HL-60/S4 treated with phorbol 12-myristate 13-acetate at 8.2 ng/mL for 4 days and 3 days (cell line): ENCODE measurements around the gene IPMK.
"Not testable (repeated sequence)": the region's sequence is repeated elsewhere in the genome, so short reads cannot be mapped to it uniquely, and the experiment has no call there.

Experiments used
- in situ Hi-C: fragments of 300-500 bp; cut with MboI; formaldehyde crosslinking; loops from 2 replicates; pipeline ENCODE4 v1.15.0; 2022; ENCODE audit warnings: low sequenced_read_pairs

IPMK gene

GRCh38 chr10:58229856-58230255 is 37.8 kb downstream of the IPMK start:
- in situ Hi-C loops, result not testable (repeated sequence)

- in situ Hi-C loops, result no loop called here
Observed at GRCh38 chr10:58225654-58226053, 42.0 kb downstream of the IPMK start.

GRCh38 chr10:58220769-58221451 is 46.8 kb downstream of the IPMK start:
- in situ Hi-C loops, result no loop called here

- in situ Hi-C loops, result no loop called here
Observed at GRCh38 chr10:58219875-58220274, 47.8 kb downstream of the IPMK start.

- in situ Hi-C loops, result no loop called here
Observed at GRCh38 chr10:58217612-58218011, 50.1 kb downstream of the IPMK start.

- in situ Hi-C loops, result no loop called here
Observed at GRCh38 chr10:58212622-58213021, 55.1 kb downstream of the IPMK start.

GRCh38 chr10:58210160-58210559 is 57.5 kb downstream of the IPMK start:
- in situ Hi-C loops, result no loop called here

GRCh38 chr10:58209669-58210068 is 58.0 kb downstream of the IPMK start:
- in situ Hi-C loops, result no loop called here

- in situ Hi-C loops, result no loop called here
Observed at GRCh38 chr10:58206251-58206650, 61.4 kb downstream of the IPMK start.

GRCh38 chr10:58201704-58202103 is 66.0 kb downstream of the IPMK start:
- in situ Hi-C loops, result no loop called here

GRCh38 chr10:58189269-58189668 is 78.4 kb downstream of the IPMK start:
- in situ Hi-C loops, result loop anchor here (10.0 kb wide), 1 partner anchor 106 kb away; no protein-coding TSS in a partner anchor

GRCh38 chr10:58184120-58184670 is 83.5 kb downstream of the IPMK start:
- in situ Hi-C loops, result loop anchor here (10.0 kb wide), 1 partner anchor 111 kb away; no protein-coding TSS in a partner anchor

- in situ Hi-C loops, result loop anchor here (10.0 kb wide), 1 partner anchor 114 kb away; no protein-coding TSS in a partner anchor
Observed at GRCh38 chr10:58180666-58181065, 87.0 kb downstream of the IPMK start.

GRCh38 chr10:58179238-58179637 is 88.5 kb downstream of the IPMK start:
- in situ Hi-C loops, result no loop called here

GRCh38 chr10:58178811-58179210 is 88.9 kb downstream of the IPMK start:
- in situ Hi-C loops, result no loop called here

- in situ Hi-C loops, result no loop called here
Observed at GRCh38 chr10:58177362-58177947, 90.2 kb downstream of the IPMK start.

- in situ Hi-C loops, result no loop called here
Observed at GRCh38 chr10:58175990-58176900, 91.4 kb downstream of the IPMK start.

- in situ Hi-C loops, result no loop called here
Observed at GRCh38 chr10:58174831-58175230, 92.9 kb downstream of the IPMK start.

- in situ Hi-C loops, result no loop called here
Observed at GRCh38 chr10:58173391-58173790, 94.3 kb downstream of the IPMK start.

GRCh38 chr10:58171146-58171545 is 96.5 kb downstream of the IPMK start:
- in situ Hi-C loops, result no loop called here

- in situ Hi-C loops, result no loop called here
Observed at GRCh38 chr10:58164517-58164916, 103.2 kb downstream of the IPMK start.
